Measurements from ENCODE around the gene ANKRD55.
"Not testable (repeated sequence)": the region's sequence is repeated elsewhere in the genome, so short reads cannot be mapped to it uniquely, and the experiment has no call there.

The ANKRD55 gene

DNA sequence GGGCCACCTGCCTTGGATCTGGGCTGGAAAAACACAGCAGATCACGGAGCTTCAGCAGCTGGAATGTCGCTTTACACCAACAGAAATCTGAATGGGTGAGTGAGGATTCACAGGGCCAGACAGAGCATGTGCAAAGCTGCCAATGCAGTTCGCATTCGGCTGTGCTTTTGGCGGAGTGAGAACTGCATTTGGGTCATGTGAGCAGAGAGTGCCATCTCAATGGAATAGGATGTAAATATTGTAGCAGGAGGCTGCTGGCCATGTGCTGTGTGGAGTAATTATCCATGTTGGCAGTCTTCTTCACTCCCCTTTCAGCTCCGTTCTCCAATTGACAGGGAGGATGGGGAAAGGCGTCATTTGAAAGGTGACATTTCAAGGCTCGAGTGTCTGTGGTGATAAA, at the start of gene ANKRD55:
ANKRD55 (minus strand) TSS at position 101 of the 400 bp plus-strand sequence. CDS start 417 bp downstream, outside the sequence.
- no peak for DNase-seq

DNA sequence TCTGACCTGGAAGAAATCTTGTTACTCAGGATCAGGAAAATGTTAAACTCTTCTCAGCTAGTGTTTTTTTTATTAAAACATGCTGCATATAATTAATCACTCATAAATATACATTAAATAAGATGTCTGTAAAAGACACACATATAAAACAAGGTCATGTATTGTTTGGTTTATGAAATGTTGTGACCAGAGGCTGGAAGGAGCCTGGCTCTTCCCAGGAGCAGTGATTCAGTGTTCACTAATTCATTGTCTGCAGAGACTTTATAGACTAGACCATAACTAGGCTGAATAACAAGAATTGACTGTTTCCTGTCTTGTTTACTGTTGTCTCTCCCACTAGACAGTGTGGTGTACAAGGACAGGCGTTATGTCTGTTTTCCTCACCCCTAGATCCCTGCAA, 49.1 kb upstream of the ANKRD55 start:
- no peak for DNase-seq

DNA sequence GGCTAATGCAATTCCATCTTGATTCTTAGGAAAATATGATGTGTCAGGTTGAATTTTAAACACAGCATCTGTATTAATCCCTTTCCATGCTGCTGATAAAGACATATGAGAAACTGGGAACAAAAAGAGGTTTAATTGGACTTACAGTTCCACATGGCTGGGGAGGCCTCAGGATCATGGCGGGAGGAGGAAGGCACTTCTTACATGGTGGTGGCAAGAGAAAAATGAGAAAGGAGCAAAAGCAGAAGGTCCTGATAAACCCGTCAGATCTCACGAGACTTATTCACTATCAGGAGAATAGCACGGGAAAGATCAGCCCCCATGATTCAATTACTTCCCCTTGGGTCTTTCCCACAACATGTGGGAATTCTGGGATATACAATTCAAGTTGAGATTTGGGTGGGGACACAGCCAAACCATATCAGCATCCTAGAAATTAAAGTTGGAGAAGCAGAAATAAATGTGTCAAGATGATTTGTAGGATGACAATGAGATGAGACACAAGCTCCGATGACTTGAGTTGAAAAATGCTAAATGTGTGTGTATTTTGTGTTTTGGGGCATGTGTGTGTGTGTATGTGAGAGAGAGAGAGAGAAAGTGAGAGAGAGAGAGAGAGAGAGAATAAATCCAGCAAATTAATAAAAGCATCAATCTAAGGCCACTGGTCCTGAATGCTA, 48.5 kb upstream of the ANKRD55 start:
- no peak for DNase-seq

DNA sequence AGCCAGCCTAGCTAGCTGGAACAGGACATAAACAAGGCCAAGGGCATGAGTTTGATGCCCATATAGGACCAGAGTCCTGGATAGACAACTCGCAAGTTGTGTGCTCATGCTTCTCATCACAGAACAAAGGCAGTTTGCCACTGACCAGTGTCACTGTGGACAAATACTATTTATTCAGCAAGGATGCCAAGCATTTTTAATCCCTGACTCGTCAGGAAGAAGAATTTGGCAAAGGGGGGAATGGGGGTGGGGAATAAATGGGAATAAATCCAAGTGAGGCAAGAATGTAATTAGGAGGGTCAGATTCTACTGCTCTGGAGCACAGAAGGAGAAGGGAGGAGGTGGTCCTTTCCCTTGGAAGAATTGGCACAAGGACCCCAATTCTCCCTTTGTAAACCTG, 46.8 kb upstream of the ANKRD55 start:
- no peak for DNase-seq

DNA sequence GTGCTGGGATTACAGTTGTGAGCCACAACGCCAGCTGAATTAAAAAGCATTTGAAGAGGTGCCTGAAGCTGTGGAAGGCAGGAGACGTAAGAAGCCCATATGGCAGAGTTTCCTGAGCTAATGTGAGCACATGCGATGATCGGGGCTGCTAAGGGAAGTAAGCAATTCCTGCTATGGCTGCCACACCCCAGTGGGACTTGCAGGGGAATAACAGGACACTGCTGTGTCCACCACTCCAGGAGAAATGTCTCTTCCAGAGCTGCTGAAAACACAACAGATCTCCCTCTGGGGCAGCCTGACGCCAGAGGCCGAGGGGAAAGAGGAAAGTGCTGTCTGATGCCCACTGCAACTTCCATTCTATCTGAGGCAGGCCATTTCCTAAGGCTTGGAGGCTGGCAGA, 46.2 kb upstream of the ANKRD55 start:
- DNase-seq = no peak

DNA sequence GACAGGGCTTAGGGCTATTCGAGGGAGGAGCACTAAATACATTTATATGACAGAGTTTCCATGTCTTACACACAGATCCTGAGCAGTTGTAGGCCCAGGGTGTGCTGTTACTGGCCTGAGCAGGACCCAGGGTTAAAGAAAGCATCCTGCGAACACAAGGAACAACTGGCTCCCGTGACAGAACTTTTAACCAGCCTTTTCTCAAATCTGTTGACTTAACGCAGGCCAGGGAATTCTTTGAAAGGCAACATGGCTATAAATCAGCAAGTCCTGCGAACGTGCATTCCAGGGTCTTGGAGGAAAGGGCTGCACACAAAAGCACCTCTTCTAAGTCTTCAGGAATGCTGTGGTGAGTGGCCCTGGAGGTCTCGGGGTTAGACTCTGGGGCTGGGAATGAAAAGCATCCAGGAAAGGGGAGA, 45.2 kb upstream of the ANKRD55 start:
- DNase-seq = no peak

DNA sequence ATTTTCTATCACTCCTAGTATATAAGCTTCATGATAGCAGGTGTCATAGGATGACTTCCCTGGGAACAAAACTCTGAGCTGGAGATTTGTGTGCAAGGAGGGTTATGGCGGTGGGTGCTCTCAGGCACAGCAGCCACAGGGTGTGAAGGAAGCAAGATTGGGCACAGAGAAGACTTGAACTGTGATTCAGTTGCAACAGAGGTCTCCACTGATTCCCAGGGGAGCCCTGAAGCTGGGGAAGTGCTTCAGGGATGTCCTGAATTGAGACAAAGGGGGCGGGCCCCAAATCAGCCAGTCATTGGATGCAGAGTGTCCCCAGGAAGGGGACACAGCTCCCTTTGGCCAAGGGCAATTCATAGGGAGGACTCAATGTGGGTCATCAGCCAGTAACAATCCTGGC, 44.4 kb upstream of the ANKRD55 start:
- DNase-seq = no peak

DNA sequence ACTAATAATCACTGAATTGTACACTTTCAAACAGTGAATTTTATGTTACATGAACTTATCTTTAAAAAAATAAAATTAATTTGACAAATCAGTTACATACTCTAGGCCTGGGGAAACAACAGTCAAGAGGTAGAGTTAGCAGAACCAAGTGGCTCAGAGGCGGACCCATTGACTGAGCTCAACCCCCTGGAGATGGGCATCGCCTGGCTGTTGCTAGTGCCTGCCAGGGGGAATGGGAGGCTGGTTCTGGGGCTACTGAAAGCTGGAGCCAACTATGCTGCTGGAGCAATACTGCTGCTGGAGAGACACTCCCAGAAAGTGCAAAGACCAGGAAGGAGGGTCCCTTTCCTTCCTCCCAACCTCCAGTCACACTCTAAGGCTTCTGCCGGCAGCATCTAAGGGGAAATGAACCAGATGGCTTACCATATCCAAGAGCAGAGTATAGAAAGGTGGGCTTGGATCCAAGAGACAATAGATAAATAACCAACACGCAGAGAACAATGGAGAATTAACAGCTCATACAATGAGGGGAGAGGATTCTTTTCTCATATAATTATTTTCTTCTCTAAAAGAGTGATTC, 40.3 kb upstream of the ANKRD55 start:
- no peak for DNase-seq

DNA sequence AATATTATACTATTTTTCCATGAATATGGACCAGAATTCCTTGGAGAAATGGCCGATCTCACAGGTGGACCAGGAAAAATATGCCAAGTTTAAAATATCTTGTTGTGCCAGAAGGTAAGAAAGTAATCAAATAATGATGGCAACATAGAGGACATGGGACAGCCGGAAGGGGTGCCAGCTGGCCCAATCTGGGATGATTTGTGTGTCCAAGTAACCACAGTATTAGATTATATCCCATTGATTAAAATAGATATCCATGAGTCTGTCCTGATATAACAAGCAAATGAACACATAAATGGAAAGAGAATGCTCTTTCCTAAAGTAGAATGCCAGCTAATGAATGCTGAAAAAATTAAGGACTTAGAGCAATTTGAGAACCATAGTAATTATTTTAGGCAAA, 39.6 kb upstream of the ANKRD55 start:
- no peak for DNase-seq

DNA sequence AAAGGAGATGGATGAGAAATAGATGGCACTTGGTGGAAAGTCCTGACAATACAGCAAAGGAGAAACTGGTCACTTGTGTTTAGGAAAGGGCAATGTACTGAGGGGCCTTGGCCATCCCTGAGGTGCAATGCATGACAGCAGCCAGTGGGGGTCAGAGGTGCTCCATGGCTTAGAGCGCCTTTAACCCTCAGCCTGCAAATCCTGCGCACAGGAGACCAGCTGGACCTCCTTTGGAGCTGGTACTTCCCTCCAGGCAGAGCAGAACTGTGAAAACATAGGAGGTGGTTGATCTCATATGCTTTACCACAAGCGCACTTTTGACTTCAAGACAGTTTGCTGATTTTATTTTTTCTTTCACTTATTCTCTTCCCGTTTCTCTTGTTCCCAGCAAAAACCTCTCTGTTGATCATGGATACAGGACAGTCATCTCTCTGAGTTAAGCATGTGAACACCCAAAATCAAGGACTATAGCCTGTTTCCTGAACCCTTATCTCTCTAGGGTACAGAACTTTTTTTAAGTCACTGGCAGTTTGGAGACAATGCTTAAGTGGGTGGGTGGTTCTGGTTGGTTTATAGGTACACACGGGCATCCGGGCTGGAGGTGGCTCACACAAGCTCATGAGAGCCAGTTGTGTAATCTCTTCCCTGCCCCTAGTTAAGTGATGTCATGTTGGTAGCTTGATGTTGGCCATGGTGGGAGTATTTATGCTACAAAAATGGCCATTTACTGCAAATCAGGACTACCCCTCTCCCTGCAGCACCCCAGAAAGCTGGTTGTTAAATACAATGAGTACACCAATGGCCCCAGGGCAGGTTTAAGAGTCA, 37.6 kb upstream of the ANKRD55 start:
- peak; percentile 89 for DNase-seq

DNA sequence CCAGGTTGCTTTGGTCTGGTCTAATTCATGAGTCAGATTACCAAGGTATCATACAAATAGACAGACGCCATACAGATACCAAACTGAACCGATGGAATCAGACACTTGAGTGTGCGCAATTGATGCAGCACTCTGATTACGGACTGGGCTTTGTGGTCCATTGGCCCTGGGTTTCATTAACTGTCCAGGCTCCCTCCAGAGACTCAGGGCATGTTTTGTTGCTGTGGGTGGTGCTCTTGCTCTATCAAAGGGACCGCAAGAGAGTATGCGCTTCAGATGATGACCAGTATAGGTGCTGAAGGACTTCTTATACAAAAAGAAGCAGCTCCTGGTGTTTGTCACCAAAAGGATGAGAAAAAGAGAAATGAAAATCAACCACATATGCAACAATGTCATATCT, 36.9 kb upstream of the ANKRD55 start:
- DNase-seq = no peak

DNA sequence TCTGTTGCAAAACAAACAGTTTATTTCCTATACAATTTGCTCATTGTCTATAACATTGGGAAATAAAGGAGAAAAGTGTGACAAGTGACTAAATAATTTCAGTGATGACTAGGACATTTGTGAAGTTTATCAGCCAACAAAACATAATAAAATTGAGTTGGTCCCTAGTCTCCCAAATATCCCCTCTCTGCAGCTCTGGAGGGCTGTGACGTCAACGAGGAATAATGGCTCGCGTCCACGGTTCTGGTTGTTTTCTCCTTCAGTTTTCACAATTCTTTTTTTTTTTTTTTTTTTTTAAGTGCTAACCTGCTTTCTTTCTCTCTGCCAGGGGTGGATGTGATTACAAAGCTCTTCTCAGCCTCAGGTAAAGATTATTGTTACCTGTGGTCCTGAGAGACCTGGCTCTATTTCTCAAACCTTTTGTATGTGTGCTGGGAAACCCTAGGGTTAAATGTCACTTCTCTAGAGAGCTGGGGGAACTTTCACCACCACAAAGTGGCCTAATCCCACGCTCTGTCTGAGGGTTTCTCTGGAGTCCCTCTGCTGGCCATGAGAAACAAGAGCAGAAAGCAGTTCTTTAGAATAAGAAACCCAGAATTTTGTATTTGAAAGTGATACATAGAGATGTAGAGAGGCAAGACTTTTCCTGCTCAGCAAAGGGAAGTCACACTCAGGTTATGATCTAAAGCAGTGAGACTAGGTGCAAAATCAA, 36.2 kb upstream of the ANKRD55 start:
- peak; percentile 89 for DNase-seq

DNA sequence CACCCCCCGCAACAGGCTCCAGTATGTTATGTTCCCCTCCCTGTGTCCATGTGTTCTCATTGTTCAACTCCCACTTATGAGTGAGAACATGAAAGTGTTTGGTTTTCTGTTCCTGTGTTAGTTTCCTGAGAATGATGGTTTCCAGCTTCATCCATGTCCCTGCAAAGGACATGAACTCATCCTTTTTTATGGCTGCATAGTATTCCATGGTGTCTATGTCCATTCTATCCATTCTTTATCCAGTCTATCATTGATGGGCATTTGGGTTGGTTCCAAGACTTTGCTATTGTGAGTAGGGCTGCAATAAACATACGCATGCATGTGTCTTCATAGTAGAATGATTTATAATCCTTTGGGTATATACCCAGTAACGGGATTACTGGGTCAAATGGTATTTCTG, 35.6 kb upstream of the ANKRD55 start:
- DNase-seq = not testable (repeated sequence)

DNA sequence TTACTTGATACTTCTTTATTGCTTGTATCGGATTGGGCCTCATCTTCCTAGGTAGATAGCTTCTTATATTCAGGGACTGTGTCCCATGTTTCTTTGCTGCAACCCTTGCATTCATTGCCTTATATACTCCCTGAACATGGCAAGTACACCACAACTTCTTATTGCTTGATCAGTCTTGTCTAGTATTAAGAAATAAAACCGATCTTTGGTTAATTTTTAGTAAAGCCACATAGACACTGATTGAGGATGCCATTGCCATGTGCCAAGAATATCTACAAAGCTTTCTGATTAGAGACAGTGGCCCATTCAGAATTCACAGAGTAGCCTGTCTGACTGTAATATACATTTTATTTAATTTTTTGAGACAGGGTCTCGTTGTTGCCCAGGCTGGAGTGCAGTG, 34.7 kb upstream of the ANKRD55 start:
- DNase-seq = no peak

DNA sequence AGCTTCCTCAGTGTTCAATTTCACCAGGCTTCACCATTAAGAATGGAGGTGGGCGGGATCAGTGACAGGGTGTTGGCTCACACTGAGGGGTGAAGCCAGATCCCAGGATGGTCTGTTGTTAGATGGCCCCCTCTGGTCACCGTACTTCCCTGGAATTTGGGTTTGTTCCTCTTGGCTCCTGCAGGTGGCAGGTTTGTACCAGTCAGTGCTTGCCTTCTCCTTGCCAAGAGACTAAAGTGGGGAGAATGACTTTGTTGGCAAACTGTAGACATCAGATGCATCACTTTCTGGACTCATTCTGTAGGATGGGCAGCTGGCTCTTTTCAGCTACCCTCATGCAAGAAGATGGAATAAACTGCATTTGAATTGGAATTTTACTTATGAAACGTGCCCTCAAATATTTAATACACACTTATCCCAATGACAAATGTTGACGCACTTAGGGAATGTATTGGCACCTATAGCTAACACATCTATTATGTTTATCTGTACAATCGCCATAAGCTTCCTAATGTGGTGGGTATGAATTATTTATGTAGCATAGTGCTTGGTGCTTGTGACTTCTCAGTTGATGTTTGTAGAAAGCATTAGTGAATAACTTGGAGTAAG, 31.4 kb upstream of the ANKRD55 start:
- DNase-seq = peak; percentile 49

DNA sequence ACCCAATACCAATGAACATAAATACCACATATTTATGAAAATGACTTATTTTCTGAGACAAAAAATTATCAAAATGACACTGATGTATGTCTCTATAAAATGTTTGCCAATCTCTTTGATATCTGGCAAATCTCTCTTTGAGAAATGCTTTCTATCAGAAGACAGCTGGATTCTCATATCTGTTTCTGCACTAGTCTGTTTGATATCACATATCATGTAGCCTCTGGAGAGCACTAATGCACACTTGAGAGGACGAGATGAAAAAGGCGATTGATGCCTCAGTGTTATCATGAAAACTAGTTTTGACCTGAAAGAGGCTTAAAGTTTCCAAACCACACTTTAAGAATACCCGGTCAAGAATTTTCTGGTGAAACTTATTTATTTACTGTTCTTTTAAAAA, 29.1 kb upstream of the ANKRD55 start:
- DNase-seq = no peak

DNA sequence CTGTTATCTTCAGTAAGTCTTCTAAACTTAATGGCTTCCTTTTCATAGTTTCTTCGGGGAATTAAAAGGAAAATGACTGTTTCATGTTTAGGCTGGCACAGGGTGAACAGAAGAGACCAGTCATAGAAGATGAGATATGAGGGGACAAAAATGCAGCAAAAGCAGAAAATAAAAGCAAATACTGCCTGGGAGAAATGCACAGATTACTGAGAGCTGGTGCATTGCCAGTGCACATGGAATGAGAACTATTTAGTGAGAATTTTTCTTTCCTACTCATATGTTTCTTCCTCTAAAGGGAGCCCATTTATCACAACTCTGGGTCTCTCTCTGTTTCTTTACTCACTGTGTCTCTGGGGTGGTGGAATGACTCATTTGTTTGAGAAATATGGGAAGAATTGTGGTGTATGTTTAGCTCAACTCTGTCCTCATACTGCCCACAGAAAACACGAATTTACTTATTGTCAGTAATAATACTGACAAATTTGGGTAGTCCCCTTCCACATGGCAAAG, 25.9 kb upstream of the ANKRD55 start:
- peak; percentile 98 for DNase-seq

DNA sequence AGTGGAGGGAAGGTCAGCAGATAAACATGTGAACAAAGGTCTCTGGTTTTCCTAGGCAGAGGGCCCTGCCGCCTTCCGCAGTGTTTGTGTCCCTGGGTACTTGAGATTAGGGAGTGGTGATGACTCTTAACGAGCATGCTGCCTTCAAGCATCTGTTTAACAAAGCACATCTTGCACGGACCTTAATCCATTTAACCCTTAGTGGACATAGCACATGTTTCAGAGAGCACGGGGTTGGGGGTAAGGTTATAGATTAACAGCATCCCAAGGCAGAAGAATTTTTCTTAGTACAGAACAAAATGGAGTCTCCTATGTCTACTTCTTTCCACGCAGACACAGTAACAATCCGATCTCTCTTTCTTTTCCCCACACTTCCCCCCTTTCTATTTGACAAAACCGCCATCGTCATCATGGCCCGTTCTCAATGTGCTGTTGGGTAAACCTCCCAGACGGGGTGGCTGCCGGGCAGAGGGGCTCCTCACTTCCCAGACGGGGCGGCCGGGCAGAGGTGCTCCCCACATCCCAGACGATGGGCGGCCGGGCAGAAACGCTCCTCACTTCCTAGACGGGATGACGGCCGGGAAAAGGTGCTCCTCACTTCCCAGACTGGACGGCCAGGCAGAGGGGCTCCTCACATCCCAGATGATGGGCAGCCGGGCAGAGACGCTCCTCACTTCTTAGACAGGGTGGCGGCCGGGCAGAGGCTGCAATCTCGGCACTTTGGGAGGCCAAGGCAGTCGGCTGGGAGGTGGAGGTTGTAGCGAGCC, 24.8 kb upstream of the ANKRD55 start:
- DNase-seq = not testable (repeated sequence)

DNA sequence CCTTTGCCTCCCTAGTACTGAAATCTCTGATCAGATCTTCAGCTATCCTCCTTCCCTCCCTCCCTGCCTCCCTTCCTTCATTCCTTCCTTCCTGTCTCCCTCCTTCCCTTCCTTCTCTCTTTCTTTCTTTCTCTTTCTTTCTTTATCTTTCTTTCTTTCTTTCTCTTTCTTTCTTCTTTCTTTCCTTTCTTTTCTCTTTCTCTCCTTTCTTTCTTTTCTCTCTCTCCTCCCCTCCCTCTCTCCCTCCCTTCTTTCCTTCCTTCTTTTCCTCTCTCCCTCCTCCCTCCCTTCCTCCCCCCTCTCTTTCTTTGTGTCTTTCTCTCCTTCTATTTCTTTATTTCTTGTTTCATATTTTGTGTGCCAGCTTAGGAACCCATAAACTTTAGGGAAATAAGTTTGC, 23.9 kb upstream of the ANKRD55 start:
- no peak for DNase-seq

DNA sequence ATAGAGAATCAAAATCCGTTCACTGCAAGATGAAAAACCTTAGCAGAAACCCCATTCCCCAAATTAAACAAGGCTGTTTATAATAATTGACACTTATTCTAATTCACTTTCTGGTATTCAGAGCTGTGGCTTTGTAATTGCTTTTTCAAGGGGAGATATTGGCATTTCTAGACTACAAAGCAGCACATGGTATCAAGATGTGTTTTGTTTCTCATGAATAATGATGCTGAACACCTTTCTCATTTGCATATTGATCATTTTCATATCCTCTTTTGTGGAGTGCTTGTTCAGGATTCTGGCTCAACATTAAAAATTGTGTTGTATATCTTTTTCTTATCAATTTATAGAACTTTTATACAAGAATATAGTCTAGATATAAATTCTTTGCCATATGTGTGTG, 22.4 kb upstream of the ANKRD55 start:
- no peak for DNase-seq

DNA sequence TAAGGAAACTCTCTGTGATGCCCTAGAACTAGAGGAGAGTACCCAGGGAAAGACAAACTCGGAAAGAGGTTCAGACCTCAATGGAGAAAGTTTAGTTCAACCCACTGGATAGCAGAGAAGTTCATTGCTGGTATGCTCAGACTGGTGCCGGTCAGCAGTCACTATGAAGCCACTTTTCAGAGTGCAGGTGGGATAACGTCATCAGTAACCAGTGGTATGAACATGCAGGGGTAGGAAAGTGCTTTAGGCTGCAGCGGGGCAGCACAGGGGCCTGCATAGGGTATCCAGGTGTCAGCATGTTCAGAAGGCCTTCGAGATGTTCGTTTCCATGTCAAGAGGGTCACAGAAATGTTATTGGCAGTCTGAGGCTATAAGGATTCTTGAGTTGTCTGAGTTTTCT, 20.8 kb upstream of the ANKRD55 start:
- DNase-seq = no peak

DNA sequence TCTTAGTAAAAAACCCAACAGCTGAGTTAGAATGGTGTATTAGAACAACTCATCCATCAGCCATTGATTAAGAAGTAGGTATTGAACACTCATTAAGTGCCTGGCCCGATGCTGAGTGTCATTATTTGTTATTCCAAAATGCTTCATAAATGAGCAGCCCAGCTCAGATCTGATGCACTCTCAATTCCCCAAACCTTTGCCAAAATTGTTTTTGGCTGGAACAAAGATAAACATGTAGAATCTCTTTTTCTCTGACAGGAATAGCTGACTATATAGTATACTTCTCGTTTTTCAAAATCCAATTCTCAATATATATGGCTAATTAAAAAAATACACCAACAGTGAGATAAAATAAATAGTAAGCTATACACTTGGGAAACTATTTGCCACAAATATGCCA, 20.0 kb upstream of the ANKRD55 start:
- DNase-seq = no peak

All from inflammatory macrophage treated with lipopolysaccharide for 4 hours (primary cell).